Hematopoietic multipotent progenitor cell treated with erythropoietin and hydrocortisone succinate and interleukin-3 and kit ligand, for 15 days (in vitro differentiated cells): Measurements from ENCODE around the gene SLC15A5.

Experiments used
- DNase-seq: peaks from one replicate; pipeline ENCODE4 v3.0.0-alpha.2; 2015; ENCODE audit warnings: low spot score

SLC15A5 gene, protein sequence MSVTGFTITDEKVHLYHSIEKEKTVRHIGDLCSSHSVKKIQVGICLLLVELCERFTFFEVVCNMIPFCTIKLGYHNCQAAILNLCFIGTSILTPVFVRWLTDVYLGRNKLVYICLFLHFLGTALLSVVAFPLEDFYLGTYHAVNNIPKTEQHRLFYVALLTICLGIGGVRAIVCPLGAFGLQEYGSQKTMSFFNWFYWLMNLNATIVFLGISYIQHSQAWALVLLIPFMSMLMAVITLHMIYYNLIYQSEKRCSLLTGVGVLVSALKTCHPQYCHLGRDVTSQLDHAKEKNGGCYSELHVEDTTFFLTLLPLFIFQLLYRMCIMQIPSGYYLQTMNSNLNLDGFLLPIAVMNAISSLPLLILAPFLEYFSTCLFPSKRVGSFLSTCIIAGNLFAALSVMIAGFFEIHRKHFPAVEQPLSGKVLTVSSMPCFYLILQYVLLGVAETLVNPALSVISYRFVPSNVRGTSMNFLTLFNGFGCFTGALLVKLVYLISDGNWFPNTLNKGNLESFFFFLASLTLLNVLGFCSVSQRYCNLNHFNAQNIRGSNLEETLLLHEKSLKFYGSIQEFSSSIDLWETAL

DNA sequence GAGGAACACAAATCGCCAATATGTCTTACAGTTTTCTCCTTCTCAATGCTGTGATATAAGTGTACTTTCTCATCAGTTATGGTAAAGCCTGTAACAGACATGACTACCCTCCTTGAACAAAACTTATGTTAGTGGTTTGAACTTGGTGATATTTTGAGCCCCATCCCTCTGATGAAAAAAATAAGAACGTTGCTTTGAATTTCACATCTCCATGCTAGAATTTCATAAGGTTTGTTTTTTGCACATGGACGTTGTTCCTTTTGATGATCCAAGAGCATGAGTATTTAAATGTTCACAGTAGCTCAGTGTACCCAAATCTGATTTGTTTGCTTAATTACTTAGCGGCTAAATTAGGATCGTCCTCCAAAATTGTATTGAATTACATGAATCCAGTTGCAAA lies at the start of gene SLC15A5:
Gene SLC15A5 (minus strand): TSS at position 101 of the 400 bp plus-strand sequence. CDS start 0 bp downstream, at position 101.
- DNase-seq = no peak

DNA sequence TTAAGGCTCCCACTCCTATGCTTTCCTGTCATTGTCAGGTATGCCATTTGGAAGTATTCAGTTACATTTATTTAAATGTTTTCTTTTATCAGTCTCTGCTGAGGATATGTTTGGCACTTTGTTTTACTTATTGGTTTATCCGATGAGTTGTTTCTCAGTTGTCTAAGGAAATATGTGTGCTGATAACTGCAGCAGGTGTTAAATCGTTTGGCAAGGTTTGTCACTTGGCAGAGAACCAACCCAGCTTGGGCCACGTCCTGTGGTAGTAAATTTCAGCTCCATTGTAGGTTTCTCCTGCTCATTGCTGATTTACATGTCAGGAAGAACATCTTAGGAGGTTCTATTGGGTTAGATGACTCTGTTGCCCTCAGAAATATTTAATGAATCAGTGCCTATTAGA lies 47.9 kb upstream of the SLC15A5 start:
- DNase-seq = no peak

GRCh38 chr12:16324772-16325171 lies 47.3 kb upstream of the SLC15A5 start:
- DNase-seq = no peak

- no peak for DNase-seq
Observed at GRCh38 chr12:16324272-16324671, 46.8 kb upstream of the SLC15A5 start.

GRCh38 chr12:16323638-16324037 lies 46.2 kb upstream of the SLC15A5 start:
- no peak for DNase-seq

DNA sequence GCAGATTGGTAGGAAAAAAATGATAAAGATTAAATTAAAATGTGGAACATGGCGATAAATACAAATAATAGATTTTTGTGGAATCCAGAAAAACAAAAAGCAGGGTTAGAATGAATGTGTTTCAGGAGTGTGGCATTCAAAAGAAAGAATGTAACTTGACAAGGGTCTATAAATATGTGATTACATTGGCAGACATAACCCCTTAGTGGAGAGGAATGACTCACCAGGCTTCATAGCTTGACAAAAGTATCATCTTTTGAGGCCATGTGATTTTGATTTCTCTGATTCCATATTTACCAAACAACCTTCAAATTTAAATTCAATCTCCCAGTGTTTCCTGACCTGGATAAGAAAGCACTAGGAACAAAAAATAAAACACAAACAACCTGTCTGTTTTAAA lies 45.5 kb upstream of the SLC15A5 start:
- DNase-seq = no peak

DNA sequence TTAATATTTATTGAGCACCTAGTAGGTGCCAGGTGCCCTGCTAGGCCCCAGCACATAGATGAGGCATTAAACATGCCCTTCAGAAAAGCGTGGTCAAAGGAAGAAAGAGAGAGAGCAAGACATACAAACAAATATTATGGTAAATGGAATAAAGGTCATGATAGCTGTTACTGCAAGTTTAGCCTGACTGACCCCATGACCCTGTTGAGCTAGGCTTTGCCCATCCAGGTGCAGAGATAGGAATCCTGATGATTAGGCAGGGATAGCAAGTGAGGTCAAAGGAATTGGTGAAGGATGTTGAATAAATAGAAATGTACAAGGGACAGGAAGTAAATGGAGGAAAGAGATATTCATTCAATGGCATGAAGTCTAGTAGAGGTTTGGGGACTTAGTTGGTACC lies 33.4 kb upstream of the SLC15A5 start:
- no peak for DNase-seq

DNA sequence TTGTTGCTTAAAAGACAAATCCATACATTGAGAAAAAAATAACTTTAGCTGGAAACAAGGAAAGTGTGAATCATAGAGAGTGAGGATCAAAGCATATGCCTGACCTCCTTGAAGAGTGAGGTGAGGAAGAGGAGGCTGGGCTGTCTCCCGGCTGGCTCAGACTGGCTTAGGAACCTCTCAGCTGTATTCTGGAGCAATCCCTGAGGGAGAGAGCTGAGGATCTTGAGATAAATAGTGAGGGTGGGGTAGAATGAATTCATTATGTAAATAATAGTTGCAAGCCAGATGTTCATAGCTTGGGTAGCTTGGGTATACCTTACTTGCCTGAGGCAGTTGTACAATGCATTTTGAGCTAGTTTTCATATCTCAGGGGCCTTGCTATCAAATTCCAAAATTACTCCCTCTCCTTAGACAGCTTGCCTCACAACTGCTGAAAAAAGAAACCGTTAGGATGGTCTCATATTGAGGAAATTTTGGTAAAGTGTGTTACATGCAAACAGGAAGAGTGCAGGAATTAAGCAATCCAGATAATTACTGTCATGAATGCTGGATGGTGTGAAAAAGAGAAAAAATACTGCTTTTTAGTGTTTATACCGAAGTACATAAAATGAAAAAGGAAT lies 30.5 kb upstream of the SLC15A5 start:
- DNase-seq = no peak

- DNase-seq = no peak
Observed at GRCh38 chr12:16303939-16304338, 26.5 kb upstream of the SLC15A5 start.

DNA sequence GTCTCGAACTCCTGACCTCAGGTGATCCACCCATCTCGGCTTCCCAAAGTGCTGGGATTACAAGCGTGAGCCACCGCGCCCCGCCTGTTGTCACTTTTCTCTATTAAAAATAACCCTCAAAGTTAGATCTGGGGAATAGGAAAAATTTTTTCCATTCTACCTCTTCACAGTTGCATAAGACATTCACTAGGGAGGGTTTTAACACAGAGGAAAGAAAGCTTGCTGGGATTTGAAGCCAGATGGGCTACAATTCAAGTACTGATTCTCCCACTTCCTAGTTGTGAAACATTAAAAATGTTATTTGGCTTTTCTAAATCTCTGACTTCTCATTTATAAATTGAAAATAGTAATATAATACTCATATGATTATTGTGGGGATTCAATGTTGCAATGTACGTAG lies 23.3 kb upstream of the SLC15A5 start:
- DNase-seq = no peak

DNA sequence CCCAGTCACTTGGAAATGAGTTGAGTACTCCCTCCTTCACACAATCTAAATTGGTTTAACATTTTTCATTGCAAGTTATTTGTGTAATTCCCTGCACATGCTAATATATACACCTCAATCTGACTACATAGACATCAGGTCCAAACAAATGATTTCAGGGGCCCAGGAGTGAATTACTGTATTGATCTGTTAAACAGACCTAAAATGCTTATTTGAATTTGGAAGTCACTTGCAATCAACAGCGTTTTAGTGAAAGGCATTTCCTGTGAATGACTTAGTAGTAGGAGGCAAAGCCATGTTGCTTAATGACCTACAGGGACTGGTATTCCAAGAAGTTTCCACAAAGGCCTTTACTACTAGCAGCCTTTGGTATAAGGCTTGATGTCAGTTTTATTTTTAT lies 22.6 kb upstream of the SLC15A5 start:
- DNase-seq = no peak

GRCh38 chr12:16299403-16299802 lies 21.9 kb upstream of the SLC15A5 start:
- DNase-seq = no peak

DNA sequence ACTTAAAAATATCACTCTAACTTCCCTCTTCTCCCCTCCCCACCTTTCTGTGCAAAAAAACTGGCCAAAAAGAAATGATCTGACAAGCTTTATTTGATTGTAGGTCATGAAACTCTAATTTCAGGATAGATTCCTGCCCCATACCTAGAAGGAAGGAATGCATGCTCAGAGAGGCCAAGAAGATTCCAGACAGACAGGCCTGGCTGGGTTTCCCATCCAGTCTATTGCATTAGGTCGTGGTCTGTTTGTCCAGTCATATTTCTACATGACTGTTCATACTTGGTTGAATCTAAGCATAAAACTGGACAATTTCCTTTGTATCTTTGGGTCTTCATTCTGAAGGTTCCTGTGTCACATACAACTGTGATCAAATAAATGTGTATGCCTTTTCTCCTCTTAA lies 20.0 kb upstream of the SLC15A5 start:
- no peak for DNase-seq

DNA sequence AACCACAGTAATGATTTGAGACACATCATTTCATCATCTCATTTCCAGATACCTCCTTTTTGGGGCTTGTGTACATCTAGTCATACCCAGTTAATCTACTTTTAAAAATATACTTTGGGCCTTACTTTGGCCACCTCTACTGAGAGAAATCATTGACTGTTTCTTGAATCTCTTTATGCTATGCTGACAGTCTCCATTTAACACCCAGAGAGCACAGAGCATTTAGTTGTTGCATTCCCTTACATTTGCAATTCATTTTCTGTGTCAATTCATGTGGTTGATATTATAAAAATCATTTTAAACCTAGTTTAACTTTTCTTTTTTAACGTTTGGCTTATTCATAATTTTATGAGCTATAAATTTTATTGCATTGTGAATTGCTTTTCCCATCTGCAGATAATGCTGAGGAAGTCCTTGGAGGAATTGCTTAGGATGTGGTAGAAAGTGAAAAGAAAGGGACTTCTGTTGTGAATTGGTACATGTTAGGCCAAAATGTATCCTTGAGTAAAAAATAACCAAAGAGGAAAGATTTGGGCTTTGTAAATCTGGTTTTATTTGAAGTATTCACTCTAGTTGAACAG lies 17.0 kb upstream of the SLC15A5 start:
- no peak for DNase-seq

DNA sequence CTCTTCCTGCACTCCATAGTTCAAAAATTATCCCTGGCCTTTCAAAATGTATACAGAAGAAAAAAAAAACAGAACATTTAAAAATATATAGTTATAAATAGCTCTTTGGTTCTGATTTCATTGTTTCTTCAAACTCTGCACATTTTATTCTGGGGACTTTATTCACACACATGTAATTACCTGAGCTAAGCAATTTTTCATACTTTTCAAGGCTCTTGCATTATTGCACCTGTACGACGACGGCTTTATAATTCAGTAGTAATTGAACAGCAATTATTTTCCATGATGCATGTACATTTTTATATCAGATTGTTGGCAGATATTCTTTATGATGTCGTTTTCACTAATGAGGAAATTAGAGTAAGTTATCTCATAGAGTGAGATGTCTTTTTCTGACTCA lies 13.5 kb upstream of the SLC15A5 start:
- no peak for DNase-seq

DNA sequence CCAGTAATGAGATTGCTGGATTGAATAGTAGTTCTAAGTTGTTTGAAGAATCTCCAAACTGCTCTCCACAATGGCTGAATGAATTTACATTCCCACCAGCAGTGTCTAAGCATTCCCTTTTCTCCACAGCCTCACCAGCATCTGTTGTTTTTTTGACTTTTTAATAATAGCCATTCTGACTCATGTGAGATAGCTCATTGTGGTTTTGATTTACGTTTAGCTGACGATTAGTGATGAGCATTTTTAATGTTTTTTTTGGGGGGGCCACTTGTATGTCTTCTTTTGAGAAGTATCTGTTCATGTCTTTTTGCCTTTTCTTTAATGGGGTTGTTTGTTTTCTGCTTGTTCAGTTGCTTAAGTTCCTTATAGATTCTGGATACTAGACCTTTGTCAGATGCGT lies 8.1 kb upstream of the SLC15A5 start:
- DNase-seq = no peak

DNA sequence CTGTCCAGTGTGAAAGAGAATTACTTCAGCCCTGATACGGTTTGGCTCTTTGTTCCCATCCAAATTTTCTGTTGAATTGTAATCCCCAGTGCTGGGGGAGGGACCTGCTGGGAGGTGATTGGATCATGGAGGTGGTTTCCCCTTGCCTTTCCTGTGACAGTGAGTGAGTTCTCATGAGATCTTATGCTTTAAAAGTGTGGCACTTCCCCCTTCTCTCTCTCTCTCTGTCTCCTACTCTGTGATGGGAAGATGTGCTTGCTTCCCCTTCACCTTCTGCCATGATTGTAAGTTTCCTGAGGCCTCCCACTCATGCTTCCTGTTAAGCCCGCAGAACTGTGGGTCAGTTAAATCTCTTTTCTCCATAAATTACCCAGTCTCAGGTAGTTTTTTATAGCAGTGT lies 5.5 kb upstream of the SLC15A5 start:
- DNase-seq = no peak

GRCh38 chr12:16282081-16282480 lies 4.6 kb upstream of the SLC15A5 start:
- DNase-seq = no peak

DNA sequence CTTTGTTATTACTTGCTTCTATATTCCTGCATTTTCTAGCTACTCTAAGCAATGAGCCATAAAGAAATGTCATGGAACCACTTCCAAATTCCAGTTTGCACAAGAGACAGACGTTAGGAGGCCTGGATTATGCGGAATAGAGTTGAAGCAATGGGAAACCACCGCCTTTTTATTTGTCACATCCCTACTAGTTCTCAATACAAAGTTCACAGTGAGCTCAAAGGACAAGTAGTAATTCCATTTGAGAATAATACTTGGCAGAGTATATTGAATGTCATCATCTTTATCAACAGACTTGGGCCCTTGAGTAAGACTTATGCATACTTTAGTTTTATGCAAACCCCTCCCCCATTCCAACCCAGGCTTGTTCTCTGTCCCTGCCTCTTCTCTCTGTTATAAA lies 3.7 kb upstream of the SLC15A5 start:
- no peak for DNase-seq

DNA sequence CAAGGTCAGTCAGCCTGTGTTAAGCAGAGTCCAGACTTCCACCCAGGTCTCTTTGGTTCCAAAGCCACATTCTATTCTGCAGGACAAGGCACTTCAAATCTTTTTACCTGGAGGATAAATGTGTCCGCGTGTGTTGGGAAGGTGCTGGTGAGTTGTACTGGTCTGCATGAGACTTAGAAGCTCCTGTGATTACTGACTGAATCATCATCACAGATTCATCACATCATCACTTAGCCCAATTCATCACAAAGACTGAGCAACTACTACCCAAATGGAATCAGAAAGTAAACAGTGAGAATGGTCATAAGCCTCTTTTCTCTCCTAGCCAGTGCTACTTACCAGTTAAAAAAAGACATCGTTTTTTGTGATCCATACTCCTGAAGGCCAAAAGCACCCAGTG lies 5.3 kb downstream of the SLC15A5 start:
- no peak for DNase-seq

DNA sequence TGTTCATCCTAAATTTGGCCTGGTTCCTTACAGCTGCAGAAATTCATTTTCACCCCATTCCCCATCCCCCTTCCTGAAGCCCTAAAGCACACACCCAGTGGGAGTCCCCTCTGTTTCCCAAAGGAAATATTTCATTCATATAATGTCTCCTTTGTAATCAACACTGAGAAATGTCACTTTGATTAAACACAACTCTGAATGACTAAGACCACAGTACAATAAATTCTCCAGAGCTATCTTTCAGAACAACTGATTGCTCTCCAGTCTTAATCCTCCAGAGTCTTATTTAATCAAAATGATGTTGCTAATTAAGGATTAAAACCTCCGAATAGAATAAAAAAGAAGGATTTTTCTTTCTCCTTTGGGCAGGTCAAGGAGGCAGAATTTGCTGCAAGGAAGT lies 6.4 kb downstream of the SLC15A5 start:
- no peak for DNase-seq

- no peak for DNase-seq
Observed at GRCh38 chr12:16269946-16270345, 7.5 kb downstream of the SLC15A5 start.

GRCh38 chr12:16266085-16266484 lies 11.4 kb downstream of the SLC15A5 start:
- DNase-seq = no peak
